Thyroid gland (tissue), 4 donors: ENCODE results near the gene PXDN.

Experiments
- CTCF ChIP-seq, 6 experiments: fragments of 200-600 bp in 3 of 6; fragments of 450-650 bp in 3 of 6; sonication (generic) in 3 of 6; IDR thresholded peaks; one replicate each; pipeline ENCODE4 v1.5.1; 2016 to 2019; ENCODE audit warnings: antibody characterized with exemption in 6 of 6, mild to moderate bottlenecking in 2 of 6, inconsistent platforms in 1 of 6, moderate library complexity in 1 of 6
- POLR2A ChIP-seq, 2 donors: fragments of 450-650 bp; IDR thresholded peaks; one replicate each; pipeline ENCODE4 v1.6.1; 2017; ENCODE audit warnings: antibody characterized with exemption in 2 of 2, mild to moderate bottlenecking in 2 of 2, moderate library complexity in 1 of 2

- TF ChIP-seq POLR2A (IDR thresholded peaks at IDR 0.05) (no peak), CTCF (IDR thresholded peaks at IDR 0.05) (no peak)
Measured at GRCh38 chr2:1704631-1705556, 39.4 kb downstream of the PXDN start.
